ENCODE data around the gene TUBA3E.
"Not testable (repeated sequence)": the region's sequence is repeated elsewhere in the genome, so short reads cannot be mapped to it uniquely, and the experiment has no call there.

Gene TUBA3E

GRCh38 chr2:130152816-130153595, 45.2 kb downstream of the TUBA3E start:
- intact Hi-C loops (cut with micrococcal nuclease) = no loop called here
- H3K4me1 Mint-ChIP-seq (ENCODE audit: low read depth) = peaks cover 2% of the 10 kb centered on the region
- no peaks in the 10 kb centered on the region for H3K27me3 Mint-ChIP-seq
- no peaks in the 10 kb centered on the region for H3K9me3 Mint-ChIP-seq
- no peak overlapping the region for H3K4me3 Mint-ChIP-seq
- peaks cover 71% of the 10 kb centered on the region for H3K36me3 Mint-ChIP-seq (ENCODE audit: low read depth)
- H3K27ac Mint-ChIP-seq = no peak overlapping the region

DNA sequence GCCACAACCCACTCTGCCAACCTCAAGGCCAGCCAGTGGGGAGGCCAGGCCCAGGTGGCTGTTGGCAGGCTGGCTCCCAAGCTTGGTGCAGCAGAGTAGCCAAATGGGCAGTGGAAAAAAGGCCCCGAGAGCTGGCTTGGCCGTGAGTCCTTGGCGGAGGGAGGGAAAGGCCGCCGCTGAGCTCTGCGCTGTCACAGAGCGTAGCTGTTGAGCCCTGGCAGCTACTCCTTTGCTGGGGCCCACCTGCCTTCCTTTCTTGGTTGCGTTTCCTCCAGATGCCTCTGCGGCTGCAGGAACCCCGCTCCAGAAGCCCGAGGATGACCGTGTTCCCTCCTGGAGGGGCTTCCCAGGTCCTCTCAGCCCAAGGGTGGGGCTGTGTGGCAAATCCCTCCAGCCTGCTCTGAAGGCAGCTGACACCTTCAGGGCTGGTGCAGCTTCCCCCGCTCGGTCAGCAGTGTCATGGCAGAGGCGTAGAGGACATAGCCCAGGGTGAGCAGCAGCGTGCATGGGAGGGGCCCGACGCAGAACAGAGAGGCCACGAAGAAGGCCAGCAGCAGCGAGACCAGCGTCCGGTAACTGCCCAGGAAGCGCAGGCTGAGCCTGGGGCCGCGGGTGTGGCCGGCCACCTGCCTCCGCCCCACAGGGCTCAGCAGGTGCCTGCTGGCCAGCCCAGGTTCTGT, 46.0 kb downstream of the TUBA3E start:
- H3K27me3 Mint-ChIP-seq; H3K27ac Mint-ChIP-seq; H3K4me3 Mint-ChIP-seq; intact Hi-C loops (cut with micrococcal nuclease); H3K9me3 Mint-ChIP-seq; H3K4me1 Mint-ChIP-seq (ENCODE audit: low read depth): not testable (repeated sequence)
- H3K36me3 Mint-ChIP-seq (ENCODE audit: low read depth) = peaks cover 64% of the 10 kb centered on the region

DNA sequence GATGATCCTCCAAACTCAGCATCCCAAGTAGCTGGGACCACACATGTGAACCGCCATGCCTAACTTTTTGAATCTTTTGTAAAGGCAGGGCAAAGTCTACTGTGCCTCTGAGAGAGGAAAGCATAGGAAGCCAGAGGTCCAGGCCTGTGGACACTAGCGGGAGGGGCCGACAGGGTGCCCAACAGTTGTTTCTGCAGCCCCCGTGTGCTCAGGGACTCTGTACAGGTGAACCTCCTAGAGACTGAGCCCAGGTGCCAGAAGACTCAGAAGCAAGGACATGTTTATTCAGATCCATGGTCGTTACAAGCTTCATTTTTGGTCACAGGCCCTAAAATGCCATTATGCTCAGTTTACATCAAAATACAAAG, 47.1 kb downstream of the TUBA3E start:
- H3K9me3 Mint-ChIP-seq; H3K4me1 Mint-ChIP-seq (ENCODE audit: low read depth); intact Hi-C loops (cut with micrococcal nuclease); H3K4me3 Mint-ChIP-seq; H3K27ac Mint-ChIP-seq: not testable (repeated sequence)
- Mint-ChIP-seq H3K36me3 (ENCODE audit: low read depth) (peaks cover 53% of the 10 kb centered on the region), H3K27me3 (peaks cover 14% of the 10 kb centered on the region)

GRCh38 chr2:130150181-130151144, 47.8 kb downstream of the TUBA3E start:
- Mint-ChIP-seq H3K4me3 (no peak overlapping the region), H3K27me3 (peaks cover 19% of the 10 kb centered on the region), H3K9me3 (no peaks in the 10 kb centered on the region), H3K27ac (no peak overlapping the region), H3K4me1 (ENCODE audit: low read depth) (no peaks in the 10 kb centered on the region), H3K36me3 (ENCODE audit: low read depth) (peaks cover 46% of the 10 kb centered on the region)
- intact Hi-C loops (cut with micrococcal nuclease) = no loop called here

DNA sequence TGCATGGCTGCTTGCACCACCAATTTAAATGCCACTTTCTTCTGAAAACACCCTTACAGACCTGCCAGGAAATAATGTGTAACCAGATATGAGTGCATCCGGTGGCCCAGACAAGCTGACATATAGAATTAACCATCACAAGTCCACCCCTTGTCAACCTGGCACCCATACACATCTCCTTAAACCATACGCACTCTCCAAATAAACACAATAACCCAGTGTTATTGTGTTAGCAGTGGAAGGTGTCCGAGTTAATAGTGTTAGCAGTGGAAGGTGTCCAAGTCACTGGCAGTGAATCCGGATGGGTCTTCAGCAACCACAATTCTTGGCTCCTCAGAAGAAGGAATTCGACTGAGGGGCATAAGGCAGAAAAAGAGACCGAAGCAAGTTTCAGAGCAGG, 49.7 kb downstream of the TUBA3E start:
- H3K9me3 Mint-ChIP-seq; H3K4me3 Mint-ChIP-seq; H3K27ac Mint-ChIP-seq; H3K4me1 Mint-ChIP-seq (ENCODE audit: low read depth); intact Hi-C loops (cut with micrococcal nuclease): not testable (repeated sequence)
- peaks cover 26% of the 10 kb centered on the region for H3K36me3 Mint-ChIP-seq (ENCODE audit: low read depth)
- peaks cover 36% of the 10 kb centered on the region for H3K27me3 Mint-ChIP-seq

GRCh38 chr2:130145006-130145414, 53.2 kb downstream of the TUBA3E start, which contains the start of gene CCDC74B:
CCDC74B (minus strand) TSS chr2:130145112; CDS start chr2:130144996, 116 bp downstream.
- peaks cover 48% of the 10 kb centered on the region for H3K27me3 Mint-ChIP-seq
- H3K27ac Mint-ChIP-seq; H3K36me3 Mint-ChIP-seq (ENCODE audit: low read depth); H3K4me1 Mint-ChIP-seq (ENCODE audit: low read depth); H3K9me3 Mint-ChIP-seq; intact Hi-C loops (cut with micrococcal nuclease): not testable (repeated sequence)
- H3K4me3 Mint-ChIP-seq = peak within 1 kb of the TSS; percentile 61

GRCh38 chr2:130143266-130144039, 54.8 kb downstream of the TUBA3E start:
- H3K4me3 Mint-ChIP-seq; H3K4me1 Mint-ChIP-seq (ENCODE audit: low read depth); H3K27ac Mint-ChIP-seq; H3K9me3 Mint-ChIP-seq; H3K36me3 Mint-ChIP-seq (ENCODE audit: low read depth); intact Hi-C loops (cut with micrococcal nuclease): not testable (repeated sequence)
- H3K27me3 Mint-ChIP-seq = peaks cover 48% of the 10 kb centered on the region

- H3K36me3 Mint-ChIP-seq (ENCODE audit: low read depth); intact Hi-C loops (cut with micrococcal nuclease); H3K27ac Mint-ChIP-seq; H3K9me3 Mint-ChIP-seq; H3K4me3 Mint-ChIP-seq; H3K4me1 Mint-ChIP-seq (ENCODE audit: low read depth): not testable (repeated sequence)
- peaks cover 48% of the 10 kb centered on the region for H3K27me3 Mint-ChIP-seq
These were observed 55.6 kb downstream of the TUBA3E start for GRCh38 chr2:130142396-130143265.
